Measurements from ENCODE around the gene MTAP. TPM values are rescaled to one million over a fixed set of nuclear protein-coding genes. Genes with fewer than 3 reads are reported as not detected.

Gene MTAP
- total RNA-seq, 3 donors from 2014 or later: 20.8 to 40.2 (median 29.5) TPM

DNA sequence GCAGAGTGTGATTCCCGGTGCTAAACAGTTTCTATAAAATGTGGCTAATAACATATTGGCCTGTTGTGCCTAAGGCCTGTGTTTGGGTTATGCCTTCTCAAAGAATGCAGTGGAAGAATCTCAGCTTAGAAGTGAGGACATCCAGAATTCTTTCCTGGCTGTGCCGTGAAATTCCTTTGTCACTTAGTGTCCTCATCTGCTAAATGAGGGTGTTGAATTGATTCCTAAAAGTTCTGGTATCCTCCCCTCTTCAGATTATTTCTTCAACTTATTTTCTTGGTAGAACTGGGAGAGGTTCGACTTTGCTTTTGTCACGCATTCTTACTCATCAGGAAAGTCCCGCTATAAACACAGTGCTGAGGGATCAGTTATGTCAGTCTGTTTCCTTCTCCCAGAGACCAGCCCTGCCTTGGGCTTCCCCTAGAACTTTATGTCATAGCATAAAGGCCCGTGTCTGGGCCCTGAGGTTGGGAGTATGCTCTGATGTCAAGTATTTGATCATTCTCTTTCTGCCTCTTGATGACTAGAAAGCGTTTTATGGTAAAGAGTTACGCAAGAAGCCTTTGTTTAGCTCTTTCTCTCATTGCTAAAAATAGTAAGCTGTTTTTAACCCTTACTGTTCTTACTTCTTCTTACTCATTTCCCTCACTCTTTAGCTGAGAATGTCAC lies 29.5 kb downstream of the MTAP start:
- Histone ChIP-seq H3K36me3 (no peaks in the 10 kb centered on the region), H3K9me3 (no peaks in the 10 kb centered on the region), H3K4me3 (no peak overlapping the region), H3K4me1 (no peaks in the 10 kb centered on the region), H3K27ac (no peak overlapping the region), H3K27me3 (no peaks in the 10 kb centered on the region)
- TF ChIP-seq, protein P1, sequence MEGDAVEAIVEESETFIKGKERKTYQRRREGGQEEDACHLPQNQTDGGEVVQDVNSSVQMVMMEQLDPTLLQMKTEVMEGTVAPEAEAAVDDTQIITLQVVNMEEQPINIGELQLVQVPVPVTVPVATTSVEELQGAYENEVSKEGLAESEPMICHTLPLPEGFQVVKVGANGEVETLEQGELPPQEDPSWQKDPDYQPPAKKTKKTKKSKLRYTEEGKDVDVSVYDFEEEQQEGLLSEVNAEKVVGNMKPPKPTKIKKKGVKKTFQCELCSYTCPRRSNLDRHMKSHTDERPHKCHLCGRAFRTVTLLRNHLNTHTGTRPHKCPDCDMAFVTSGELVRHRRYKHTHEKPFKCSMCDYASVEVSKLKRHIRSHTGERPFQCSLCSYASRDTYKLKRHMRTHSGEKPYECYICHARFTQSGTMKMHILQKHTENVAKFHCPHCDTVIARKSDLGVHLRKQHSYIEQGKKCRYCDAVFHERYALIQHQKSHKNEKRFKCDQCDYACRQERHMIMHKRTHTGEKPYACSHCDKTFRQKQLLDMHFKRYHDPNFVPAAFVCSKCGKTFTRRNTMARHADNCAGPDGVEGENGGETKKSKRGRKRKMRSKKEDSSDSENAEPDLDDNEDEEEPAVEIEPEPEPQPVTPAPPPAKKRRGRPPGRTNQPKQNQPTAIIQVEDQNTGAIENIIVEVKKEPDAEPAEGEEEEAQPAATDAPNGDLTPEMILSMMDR (IDR thresholded peaks at IDR 0.05): no peak
- no peak for TF ChIP-seq POLR2AphosphoS5 (IDR thresholded peaks at IDR 0.05)
- no peak for TF ChIP-seq POLR2A (IDR thresholded peaks at IDR 0.05)
- no peak for DNase-seq (ENCODE audit: low spot score in 2 of 2)
- intact Hi-C loops (cut with DNase I; ENCODE audit: low total_unique reads): no loop called here

DNA sequence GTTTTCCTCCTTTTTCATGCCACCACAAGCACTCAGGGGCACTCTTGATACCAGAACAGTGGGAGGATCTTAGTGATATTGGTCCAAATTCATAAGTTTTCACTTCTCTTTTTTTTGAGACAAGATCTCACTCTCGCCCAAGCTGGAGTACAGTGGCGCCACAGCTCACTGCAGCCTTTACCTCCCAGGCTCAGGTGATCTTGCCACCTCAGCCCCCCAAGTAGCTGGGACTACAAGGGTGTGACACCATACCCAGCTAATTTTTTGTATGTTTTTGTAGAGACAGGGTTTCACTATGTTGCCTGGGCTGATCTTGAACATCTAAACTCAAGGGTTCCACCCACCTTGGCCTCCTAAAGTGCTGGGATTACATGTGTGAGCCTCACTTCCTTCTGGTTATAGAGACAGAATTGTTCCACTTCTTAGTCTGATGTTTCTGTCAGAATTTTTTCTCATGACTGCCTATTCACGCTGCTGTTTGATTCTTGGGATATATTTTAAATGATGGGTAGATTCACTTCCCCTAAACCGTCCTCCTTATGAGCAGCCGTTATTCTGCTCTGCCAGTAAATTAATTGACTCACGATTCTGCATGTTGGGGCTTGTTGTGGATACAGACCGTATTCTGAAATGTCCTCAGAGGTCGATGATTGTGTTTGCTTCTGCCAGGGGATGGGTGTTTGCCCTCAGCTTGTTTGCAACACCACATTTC lies 30.8 kb downstream of the MTAP start:
- Histone ChIP-seq H3K36me3 (no peaks in the 10 kb centered on the region), H3K4me3 (no peak overlapping the region), H3K27me3 (no peaks in the 10 kb centered on the region), H3K4me1 (no peaks in the 10 kb centered on the region), H3K27ac (no peak overlapping the region), H3K9me3 (no peaks in the 10 kb centered on the region)
- intact Hi-C loops (cut with DNase I; ENCODE audit: low total_unique reads): no loop called here
- no peak for DNase-seq (ENCODE audit: low spot score in 2 of 2)
- TF ChIP-seq POLR2A (IDR thresholded peaks at IDR 0.05): no peak
- TF ChIP-seq, protein P1 (IDR thresholded peaks at IDR 0.05): no peak
- no peak for TF ChIP-seq POLR2AphosphoS5 (IDR thresholded peaks at IDR 0.05)

DNA sequence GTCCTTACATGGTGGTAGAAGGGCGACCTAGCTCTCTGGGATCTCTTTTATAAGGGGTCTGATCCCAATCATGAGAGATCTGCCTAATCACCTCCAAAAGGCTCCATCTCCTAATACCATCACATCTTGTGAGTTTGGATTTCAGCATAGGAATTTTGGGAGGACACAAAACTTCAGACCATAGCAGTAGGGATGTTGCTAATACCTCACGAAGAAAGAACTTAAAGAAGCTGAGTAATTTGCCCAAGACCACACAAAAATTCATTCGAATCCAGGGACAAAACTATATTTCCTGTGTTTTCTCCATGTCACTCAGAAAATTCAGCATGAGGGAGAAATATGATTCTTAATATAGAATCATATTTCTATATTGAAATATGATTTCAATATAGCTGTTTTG lies 32.7 kb downstream of the MTAP start:
- Histone ChIP-seq H3K36me3 (no peaks in the 10 kb centered on the region), H3K27me3 (no peaks in the 10 kb centered on the region), H3K4me3 (no peak overlapping the region), H3K9me3 (no peaks in the 10 kb centered on the region), H3K27ac (no peak overlapping the region), H3K4me1 (no peaks in the 10 kb centered on the region)
- intact Hi-C loops (cut with DNase I; ENCODE audit: low total_unique reads): no loop called here
- no peak for DNase-seq (ENCODE audit: low spot score in 2 of 2)
- TF ChIP-seq, protein P1 (IDR thresholded peaks at IDR 0.05): no peak
- no peak for TF ChIP-seq POLR2A (IDR thresholded peaks at IDR 0.05)
- no peak for TF ChIP-seq POLR2AphosphoS5 (IDR thresholded peaks at IDR 0.05)

GRCh38 chr9:21836437-21837161 lies 34.2 kb downstream of the MTAP start:
- H3K27ac ChIP-seq: no peak overlapping the region
- H3K9me3 ChIP-seq: no peaks in the 10 kb centered on the region
- H3K4me3 ChIP-seq: no peak overlapping the region
- TF ChIP-seq, protein P1 (IDR thresholded peaks at IDR 0.05): no peak
- TF ChIP-seq POLR2A (IDR thresholded peaks at IDR 0.05) (no peak), POLR2AphosphoS5 (IDR thresholded peaks at IDR 0.05) (no peak)
- H3K36me3 ChIP-seq: no peaks in the 10 kb centered on the region
- DNase-seq (ENCODE audit: low spot score in 2 of 2): no peak
- no peaks in the 10 kb centered on the region for H3K4me1 ChIP-seq
- H3K27me3 ChIP-seq: no peaks in the 10 kb centered on the region
- intact Hi-C loops (cut with DNase I; ENCODE audit: low total_unique reads): no loop called here

GRCh38 chr9:21837501-21837900 lies 35.1 kb downstream of the MTAP start:
- Histone ChIP-seq H3K27ac (no peak overlapping the region), H3K4me1 (no peaks in the 10 kb centered on the region), H3K36me3 (no peaks in the 10 kb centered on the region), H3K27me3 (no peaks in the 10 kb centered on the region), H3K9me3 (no peaks in the 10 kb centered on the region), H3K4me3 (no peak overlapping the region)
- DNase-seq (ENCODE audit: low spot score in 2 of 2): no peak
- TF ChIP-seq, protein P1 (IDR thresholded peaks at IDR 0.05): no peak
- TF ChIP-seq POLR2AphosphoS5 (IDR thresholded peaks at IDR 0.05) (no peak), POLR2A (IDR thresholded peaks at IDR 0.05) (no peak)
- intact Hi-C loops (cut with DNase I; ENCODE audit: low total_unique reads): no loop called here

Measured in breast epithelium (tissue), 4 donors.